Stimulated activated CD4-positive, alpha-beta T cell treated with anti-CD3 and anti-CD28 coated beads, Interleukin-12 subunit alpha, Interleukin-12 subunit beta, amount 100 ng/mL, for 24 hours (primary cell): ENCODE data around the gene FAM114A2.
"Not testable (repeated sequence)": the region's sequence is repeated elsewhere in the genome, so short reads cannot be mapped to it uniquely, and the experiment has no call there.

ENCODE experiments used
- DNase-seq, 2 experiments: peaks; one replicate each; pipeline ENCODE4 v3.0.0-alpha.2; 2020; ENCODE audit warnings: low read depth in 2 of 2

FAM114A2 gene

GRCh38 chr5:154049636-154050035 lies 10.9 kb upstream of the FAM114A2 start:
- no peak for DNase-seq

DNA sequence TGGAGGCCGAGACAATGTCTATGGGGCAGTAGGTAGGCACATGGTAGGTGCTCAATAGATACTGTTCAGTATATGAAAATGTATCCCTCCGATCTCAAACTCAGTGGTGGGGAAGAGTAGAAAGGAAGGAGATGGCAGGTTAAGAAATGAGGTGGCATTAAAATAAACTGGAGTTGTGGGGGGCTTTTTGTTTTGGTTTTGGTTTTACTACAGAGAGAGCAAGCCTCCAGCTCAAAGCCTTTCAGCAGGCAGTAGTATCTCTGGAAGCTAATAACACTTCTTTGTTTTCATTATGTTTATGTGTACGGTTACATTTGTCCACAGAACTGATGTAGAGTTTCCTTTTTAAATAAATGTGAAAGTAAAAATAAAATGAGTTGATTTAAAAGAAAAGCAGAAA lies 8.6 kb upstream of the FAM114A2 start:
- no peak for DNase-seq

DNA sequence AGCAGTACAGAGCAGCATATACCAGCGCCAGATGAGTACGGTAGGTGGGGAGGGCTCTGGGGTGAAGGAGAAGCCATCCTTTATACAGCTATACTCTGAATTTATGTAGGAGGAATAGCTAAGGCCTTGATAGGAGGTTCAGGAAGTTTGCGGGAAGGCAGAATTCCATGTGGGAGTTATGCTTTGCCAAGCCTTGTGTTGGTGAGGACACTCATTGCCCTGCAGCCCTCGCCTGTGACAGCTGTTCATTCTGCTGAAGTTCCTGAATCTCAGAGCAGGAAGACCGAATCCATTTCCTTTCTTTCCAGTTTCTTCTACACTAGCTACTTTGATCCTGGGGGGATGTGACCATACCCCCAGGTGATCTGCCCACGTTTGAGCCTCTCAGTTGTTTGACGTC lies 7.8 kb upstream of the FAM114A2 start:
- no peak for DNase-seq

DNA sequence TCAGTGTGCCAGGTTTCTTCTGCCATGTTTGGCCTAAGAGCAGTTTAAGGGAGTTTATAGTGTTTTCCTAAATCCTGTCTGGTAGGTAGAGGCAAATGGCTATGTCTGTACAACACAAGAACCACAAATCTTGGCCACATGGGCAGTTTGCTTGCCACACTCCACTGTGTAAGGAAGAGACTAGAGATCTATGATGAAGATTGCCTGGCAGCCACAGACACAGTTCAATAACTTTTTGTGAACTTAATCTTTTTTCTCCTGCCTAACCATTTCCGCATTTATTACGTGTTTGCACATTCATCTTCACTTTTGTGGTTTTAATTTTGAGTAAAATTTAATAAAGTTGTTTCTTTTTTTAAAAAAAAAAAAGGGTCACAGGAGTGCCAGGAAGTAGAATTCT lies 5.9 kb upstream of the FAM114A2 start:
- DNase-seq: no peak

DNA sequence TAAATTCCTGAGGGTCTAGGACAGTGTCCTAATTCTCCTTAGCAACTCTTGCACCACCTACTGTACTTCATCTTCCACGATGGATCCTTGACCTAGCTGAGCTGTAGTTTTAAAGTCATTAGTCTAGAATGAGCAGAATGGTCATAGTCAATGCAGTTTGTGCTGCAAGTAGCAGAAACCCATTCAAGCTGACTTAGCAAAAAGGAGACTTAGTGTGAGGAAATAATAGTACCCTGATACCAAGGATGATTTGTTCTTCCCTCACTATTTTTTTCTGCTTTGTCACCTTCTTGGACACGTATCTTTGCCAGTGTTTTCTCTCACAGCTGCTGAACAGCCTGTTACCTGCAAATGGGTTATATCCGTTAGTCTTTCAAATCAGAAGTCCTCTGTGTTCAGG lies 5.4 kb upstream of the FAM114A2 start:
- no peak for DNase-seq

- DNase-seq: no peak
Measured at GRCh38 chr5:154042766-154043165, 4.1 kb upstream of the FAM114A2 start.

DNA sequence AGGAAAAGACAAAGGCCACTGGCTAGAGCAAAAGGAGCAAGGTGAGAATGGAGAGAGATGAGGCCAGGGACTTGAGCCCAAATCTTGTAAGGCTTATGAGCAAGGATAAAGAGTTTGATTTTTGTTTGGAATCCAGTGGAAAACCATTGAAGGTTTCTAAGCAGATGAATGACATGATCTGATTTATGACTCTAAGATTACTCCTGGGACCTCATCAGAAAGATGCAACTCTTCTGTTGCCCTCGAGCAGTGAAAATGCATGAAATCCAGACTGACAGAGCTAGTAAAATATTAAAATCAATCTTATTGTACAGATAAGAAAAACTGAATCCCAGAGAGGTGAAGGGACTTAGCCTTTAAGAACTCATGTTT lies 734 bp upstream of the FAM114A2 start:
- no peak for DNase-seq

GRCh38 chr5:154038261-154038706 lies 426 bp downstream of the FAM114A2 start:
- peak; percentile 15 for DNase-seq

- DNase-seq: no peak
Measured at GRCh38 chr5:154034944-154035343, 3.8 kb downstream of the FAM114A2 start.

DNA sequence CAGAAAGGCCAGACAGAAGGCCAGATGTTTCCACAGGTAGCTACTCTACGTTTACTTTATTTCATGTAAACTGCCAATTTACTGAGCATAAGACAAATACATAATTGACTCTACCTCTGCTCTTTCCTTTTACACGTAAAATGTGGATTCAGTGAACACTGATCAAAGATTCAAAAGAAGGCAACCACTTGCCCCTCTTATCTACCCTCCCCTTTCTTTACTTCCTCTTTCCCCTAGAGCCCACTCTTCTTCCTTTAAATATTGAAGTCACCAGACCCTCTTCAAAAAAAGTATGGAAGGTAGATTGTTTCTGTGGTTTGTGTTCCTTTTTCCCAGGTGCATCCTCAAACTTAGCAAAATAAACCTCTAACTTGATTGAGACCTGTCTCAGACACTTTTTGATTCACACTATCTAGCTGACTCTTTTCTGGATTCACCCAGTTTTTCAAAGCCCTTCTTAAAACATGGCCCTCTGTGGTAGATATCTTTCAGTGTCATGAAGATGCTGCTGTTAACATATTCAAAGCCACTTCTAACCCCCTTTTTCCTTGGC lies 6.7 kb downstream of the FAM114A2 start:
- no peak for DNase-seq

DNA sequence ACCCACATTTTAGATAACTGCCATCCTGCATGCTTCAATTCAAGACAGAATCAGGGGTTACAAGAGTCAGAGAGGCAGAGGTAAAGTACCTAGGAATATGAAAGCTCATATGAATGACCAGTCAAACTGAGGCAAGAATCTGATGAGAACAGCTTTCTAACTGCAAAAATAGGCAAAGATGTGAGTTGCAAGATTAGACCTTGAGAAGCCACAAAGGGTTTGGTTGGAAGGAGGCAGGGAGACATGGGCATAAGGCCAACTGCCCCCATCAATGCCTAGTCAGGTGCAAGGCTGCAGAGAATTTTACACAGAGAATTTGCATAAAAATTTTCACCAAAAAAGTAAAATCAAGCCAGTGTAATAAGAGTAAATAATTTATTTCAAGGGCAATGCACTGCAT lies 12.8 kb downstream of the FAM114A2 start:
- DNase-seq: no peak

GRCh38 chr5:154018919-154019318 lies 19.8 kb downstream of the FAM114A2 start:
- DNase-seq: not testable (repeated sequence)

GRCh38 chr5:154015071-154015693 lies 23.5 kb downstream of the FAM114A2 start:
- no peak for DNase-seq

DNA sequence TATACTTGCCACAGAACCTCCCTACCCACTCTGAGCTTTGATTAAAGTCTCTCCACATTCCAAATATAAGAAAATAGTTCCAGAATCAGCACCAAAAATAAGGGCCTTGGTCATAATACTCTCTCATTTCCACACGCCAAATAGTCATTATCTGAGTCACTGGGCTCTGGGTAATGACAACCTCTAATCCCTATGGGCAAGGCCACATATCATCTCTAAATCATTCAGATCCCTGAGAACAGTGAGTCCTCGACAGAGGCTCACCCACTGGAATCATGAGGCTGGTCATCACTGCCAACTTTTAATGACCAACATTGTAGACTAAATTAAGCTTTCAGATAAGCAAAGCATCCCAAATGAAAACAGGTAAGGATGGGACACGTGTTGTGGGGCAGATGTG lies 28.1 kb downstream of the FAM114A2 start:
- no peak for DNase-seq

DNA sequence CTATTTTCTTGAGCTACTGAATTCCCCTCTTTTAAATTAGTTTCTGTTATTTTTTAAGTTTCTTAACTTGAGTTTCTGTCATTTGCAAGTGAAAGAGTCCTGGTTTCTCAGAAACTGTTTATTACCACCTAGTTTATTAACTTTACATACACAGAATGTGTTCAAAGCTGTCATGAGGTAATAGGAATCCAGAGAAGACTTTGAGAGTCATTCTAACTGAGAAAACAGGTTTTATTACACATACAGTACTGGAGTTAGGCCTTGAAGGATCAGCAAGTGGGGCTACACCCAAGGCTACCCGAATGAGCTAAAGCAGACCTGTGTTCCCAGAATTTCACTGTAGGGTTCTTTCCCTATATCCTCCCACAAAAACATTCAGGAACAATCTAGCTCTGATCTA lies 33.1 kb downstream of the FAM114A2 start:
- no peak for DNase-seq

- DNase-seq: no peak
Measured at GRCh38 chr5:154002511-154003020, 36.1 kb downstream of the FAM114A2 start.

GRCh38 chr5:154002093-154002492 lies 36.6 kb downstream of the FAM114A2 start:
- DNase-seq: no peak

GRCh38 chr5:154000703-154001102 lies 38.0 kb downstream of the FAM114A2 start:
- no peak for DNase-seq

DNA sequence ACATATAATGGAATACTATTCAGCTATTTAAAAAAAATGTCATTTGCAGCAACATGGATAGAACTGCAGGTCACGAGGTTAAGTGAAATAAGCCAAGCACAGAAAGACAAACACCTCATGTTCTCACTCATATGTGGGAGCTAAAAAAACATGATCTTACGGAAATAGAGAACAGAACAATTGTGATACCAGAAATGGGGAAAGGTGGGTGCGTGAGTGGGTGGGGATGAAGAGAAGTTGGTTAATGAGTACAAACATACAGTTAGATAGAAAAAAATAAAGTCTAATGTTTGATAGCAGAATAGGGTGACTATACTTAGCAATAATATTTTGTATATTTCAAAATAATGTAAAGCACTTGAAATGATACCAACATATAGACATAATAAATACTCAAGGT lies 38.7 kb downstream of the FAM114A2 start:
- no peak for DNase-seq

- no peak for DNase-seq
Measured at GRCh38 chr5:153998768-153999167, 39.9 kb downstream of the FAM114A2 start.

- no peak for DNase-seq
Measured at GRCh38 chr5:153998010-153998409, 40.7 kb downstream of the FAM114A2 start.

DNA sequence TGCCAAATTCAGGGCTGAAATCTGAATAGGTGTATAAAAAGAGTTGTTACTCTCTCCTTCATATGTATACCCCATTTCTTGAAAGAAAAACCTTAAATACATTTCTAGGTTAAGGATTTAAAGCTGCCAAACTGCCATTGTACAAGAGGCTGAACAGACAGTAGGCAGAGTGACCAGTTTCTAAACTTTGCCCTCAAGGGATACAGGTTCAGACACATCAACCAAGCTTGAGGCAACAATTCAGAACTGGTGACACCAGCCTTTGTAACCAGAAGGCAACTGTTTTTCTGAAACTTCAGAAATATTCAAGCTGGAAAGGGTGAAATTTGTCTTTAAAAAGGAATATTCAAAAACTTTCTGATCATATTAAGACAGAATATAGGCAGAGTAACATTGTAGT lies 47.5 kb downstream of the FAM114A2 start:
- no peak for DNase-seq

- no peak for DNase-seq
Measured at GRCh38 chr5:153988510-153988909, 50.2 kb downstream of the FAM114A2 start.

- DNase-seq: no peak
Measured at GRCh38 chr5:153987301-153987700, 51.4 kb downstream of the FAM114A2 start.
